T1000 (cell line): Measurements from ENCODE around the gene CCNG2.
"Not testable (repeated sequence)": the region's sequence is repeated elsewhere in the genome, so short reads cannot be mapped to it uniquely, and the experiment has no call there.

ENCODE experiments used
- DNase-seq: peaks from one replicate; lab custom pipeline; 2025; ENCODE audit warnings: mixed read lengths; lab: John Stamatoyannopoulos, UW

Gene CCNG2, protein sequence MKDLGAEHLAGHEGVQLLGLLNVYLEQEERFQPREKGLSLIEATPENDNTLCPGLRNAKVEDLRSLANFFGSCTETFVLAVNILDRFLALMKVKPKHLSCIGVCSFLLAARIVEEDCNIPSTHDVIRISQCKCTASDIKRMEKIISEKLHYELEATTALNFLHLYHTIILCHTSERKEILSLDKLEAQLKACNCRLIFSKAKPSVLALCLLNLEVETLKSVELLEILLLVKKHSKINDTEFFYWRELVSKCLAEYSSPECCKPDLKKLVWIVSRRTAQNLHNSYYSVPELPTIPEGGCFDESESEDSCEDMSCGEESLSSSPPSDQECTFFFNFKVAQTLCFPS

DNA sequence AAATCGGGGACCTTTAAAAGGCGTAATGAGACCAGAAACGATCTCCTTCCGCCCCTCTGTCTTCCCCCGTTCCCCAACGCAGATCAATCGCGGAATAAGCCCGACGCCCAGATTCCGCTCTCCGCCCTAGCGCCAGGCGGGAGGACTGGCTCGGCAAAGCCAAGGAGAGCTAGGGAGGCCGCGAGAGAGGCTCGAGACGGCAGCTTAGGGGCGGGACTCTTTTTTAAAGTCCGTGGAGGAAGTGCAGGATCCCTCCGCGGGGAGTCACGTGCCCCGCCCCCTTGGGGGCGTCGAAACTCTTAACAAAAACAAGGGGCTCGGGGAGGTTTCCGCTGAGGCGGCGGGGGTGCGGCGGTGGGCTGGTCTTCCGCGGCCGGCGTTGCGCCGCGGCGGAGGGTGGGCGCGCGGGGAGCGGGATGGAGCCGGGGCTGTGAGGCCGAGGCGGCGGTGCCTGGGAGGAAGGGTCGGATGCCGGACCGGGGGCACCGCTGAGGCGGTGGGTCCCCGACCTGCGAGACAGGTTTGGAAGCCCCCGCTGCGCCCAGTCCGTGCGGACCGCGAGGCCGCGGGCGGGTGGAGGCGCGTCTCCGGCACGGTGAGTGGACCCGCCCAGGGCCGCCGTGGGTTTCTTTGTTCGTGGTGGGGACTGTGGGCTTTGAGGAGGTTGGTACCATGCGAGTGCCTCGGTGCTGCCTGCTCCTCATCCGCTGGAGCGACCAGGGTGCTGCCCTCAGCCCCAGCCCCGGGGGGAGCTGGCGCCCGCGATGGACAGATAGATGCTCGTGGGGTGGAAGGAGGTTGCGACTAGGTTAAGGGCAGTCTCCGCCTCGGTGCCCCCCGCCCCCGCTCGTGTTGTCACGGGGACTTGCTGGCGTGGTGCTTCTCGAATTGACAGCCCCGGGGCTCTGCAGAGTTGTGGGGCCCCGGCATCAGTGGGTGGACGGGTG, at the start of gene CCNG2:
Gene CCNG2, plus strand, starts transcription at position 296 of the 947 bp plus-strand sequence. CDS start 1,326 bp downstream, outside the sequence.
- DNase-seq, result no peak

DNA sequence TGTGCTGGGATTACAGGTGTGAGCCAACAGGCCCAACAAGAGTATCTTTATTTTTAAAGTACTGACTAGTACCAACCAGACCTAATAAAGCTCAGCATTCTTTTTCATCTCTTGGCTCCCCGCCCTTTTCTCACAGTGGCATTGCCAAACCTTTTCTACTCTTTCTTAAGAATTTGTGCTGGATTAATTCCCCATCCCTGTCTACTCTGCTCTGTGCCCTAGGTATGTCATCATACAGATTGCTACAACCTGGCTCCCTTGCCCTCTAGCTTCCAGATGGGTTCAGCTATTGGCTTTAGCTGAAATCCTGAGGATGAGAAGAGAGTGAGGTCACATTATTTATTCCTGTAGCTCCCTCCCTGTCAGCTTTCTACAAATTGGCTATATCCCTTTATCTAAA, 46.3 kb upstream of the CCNG2 start:
- no peak for DNase-seq

DNA sequence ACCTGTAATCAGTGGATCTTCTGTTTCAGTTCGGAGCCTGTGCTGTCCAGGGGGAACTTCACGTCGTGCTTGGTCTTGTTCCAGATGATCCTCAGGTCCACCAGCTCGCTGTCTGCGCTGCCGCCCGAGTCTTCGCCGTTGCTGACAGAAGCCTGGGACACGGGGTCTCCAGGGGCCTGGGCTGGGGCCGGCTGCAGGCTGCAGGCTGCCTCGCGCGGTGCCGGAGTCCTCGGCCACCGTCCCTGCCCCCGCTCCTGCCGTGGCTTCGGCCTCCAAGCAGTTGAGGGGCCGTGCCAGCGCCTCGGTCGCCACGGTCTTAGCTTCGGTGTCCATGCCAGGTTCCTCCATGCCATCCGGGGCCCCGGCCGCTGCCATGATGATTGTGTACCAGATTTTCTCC, 43.9 kb upstream of the CCNG2 start:
- DNase-seq, result no peak

DNA sequence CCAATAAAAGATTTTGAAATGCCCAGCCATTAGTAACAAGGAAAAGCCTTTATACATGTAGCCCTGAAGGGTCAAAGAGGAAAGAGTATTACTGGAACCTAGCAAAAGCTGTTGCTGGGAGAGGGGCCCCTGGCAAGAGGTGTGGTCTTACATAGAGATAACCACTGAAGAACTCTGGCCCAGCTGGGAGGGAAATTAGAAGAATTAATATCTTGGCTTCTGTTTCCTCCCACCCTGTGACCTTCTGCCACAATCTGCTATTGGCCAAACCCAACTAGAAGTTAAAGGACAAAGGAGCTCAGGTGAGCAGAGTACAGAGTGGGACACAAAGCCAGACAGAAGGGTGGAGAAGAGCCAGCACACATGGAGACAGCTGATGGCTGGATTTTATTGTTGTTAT, 39.3 kb upstream of the CCNG2 start:
- DNase-seq, result no peak

DNA sequence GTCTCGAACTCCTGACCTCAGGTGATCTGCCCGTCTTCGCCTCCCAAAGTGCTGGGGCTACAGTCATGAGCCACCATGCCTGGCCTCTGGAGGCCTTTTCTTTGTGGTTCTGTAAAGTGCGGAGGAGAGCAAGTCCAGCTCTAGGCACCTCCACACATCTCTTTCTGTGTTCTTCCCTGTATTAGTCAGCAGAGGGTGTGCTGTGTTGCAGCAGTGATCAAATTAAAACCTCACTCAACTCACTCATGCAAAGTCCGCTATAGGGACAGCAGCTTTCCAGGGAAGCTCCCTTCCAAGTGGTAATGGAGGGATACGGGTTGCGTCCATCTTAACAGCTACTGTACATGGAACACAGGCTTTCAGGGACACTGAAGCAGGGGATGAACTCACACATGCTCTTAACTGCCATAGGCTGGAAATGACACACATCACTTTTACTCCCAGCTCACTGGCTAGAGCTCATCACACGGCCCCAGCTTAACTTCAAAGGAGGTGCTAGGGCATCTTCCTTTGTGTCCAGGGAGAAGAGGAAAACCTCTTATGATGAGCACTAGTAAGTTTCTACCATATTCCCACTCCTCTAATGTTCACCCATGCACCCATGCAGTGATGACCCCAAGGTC, 36.0 kb upstream of the CCNG2 start:
- DNase-seq, result no peak

DNA sequence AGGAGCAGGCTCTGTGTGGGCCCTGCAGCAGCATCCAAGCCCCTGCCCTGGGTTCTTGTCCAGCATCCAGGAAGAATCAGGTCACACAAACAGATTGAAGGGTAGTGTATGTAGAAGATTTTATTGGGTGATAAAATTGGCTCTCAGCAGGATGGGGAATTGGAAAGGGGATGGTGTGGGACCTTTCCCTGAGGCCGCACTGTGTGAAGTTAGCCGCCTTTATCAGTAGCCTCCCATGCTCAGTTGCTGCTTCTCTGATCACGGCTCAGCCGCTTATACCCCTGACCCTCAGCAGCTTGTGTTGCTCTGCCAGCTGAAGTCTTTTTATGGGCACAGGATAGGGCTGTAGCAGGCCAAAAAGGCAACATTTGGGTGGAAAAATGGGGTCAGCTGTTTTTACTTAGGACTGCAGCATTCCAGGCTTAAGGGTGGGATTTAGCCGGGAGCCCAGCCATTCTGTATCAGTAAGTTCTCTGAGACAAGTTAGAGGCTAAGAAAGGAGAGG, 35.2 kb upstream of the CCNG2 start:
- no peak for DNase-seq

DNA sequence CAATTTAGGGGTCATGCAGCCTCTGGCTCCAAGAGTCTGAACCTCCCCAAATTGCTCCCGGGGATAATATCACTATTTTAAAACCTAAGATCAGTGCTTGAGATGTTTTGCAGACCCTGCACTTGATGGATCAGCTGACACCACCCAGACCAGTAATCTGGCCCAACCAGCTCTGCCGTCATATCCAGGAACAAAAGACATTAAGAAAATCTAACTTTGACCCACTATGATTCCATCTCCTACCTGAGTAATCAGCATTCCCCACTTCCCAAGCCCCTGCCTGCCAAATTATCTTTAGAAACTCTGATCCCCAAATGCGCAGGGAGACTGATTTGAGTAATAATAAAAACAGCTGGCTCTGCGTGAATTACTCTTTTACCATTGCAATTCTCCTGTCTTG, 34.4 kb upstream of the CCNG2 start:
- no peak for DNase-seq

DNA sequence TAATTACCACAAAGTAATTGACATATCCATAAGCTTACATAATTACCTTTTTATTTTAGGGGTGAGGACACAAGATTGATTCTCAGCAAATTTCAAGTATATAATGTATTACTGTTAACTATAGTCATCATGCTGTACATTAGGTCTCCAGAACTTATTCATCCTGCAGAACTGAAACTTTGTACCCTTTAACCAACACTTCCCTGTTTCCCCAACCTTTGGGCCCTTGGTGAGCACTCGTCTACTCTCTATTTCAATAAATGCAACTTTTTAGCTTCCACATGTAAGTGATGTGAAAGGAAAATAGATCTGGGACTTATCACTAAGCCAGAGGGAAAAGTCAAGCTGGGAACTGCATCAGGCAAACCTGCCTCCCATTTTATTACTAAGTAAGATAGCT, 33.6 kb upstream of the CCNG2 start:
- no peak for DNase-seq

DNA sequence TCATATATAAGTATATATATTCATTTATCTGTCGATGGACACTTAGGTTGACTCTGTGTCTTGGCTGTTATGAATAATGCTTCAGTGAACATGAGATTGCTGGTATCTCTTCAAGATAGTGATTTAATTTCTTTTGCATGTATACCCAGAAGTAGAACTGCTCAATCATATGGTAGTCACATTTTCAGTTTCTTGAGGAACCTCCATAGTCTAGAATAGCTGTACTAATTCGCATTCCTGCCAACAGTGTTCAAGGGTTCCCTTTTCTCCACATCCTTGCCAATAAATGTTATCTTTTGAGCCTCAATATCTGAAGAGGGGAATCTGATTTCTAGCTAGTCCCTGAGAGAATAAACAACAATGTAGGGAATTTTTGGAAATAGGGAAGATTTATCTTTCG, 32.4 kb upstream of the CCNG2 start:
- DNase-seq, result no peak

DNA sequence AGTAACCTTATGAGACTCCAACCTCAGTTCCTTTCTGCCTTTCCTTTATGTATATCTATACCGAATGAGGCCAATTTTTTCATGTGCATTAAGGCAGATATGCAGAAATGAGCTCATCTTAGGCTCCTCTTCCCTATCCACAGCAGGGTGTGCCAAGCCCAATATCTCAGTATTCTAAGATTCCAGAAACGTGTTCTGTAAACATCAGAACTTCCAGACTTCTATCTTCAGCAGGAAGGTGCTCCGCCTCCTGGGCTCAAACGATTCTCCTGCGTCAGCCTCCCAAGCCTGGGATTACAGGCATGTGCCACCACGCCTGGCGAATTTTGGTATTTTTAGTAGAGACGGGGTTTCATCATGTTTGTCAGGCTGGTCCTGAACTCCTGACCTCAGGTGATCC, 31.0 kb upstream of the CCNG2 start:
- no peak for DNase-seq

DNA sequence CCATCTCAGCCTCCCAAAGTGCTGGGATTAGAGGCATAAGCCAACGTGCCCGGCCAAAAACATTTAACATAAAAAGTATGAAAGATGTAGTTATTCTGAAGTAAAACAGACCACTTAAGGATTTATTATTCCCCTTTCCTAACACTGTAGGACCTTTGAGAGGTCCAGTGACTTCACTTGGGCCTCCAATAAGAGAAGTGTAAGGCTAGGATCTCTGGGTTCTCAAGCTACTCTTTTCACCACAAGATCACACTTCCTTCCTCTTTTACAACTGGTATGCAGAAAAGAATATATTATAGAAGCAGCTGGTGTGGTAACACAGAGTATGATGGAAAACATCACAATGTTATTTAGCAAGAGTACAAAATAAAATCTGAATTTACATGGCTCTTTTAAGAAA, 30.2 kb upstream of the CCNG2 start:
- no peak for DNase-seq

DNA sequence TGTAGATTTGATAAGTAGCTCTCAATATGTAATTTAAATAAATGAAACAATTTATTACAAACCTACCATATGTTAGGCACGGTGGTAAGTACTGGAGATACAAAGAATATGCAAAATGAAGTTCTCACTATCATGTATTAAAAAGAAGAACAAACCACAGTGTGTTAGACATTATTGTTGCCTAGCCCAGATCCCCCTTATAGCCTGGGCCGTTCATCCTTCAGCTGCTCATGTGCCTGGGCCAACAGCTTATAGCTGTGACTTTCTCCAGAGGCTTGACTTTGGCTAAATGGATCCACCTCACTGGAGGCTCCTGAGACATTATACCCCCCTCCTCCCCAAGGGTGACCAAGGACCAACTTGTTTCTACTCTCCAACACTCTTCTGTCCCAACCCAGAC, 29.8 kb upstream of the CCNG2 start:
- no peak for DNase-seq

DNA sequence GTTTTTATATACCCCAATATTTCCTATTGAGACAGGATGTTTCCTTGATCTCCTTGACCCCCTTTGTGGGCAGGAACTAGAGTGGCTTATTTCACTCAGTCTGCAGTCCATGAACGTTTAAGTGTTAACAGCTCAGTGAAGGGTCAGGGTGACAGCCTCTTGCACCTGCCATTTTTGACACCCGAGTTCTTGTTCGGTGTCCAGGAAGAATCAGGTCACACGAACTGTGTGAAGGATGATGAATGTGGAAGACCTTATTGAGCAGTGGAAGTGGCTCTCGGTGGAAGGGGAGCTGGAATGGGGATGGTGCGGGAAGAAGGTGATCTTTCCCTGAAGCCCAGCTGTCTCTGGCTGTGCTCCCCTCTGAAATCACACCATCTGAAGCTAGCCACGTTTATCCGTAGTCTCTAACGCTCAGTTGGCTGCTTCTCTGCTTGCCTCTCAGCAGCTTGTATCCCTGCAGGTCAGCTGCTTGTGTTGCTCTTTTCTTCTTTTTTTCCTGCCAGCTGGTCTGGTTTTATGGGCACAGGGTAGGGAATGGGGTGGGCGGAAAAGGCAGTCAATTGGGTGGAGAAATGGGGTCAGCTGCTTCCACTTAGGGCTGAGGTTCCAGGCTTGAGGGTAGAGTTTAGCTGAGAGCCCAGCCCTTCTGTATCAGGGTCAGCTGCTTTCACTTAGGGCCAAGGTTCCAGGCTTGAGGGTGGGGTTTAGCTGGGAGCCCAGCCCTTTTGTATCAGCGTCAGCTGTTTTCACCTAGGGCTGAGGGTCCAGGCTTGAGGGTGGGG, 29.0 kb upstream of the CCNG2 start:
- no peak for DNase-seq

DNA sequence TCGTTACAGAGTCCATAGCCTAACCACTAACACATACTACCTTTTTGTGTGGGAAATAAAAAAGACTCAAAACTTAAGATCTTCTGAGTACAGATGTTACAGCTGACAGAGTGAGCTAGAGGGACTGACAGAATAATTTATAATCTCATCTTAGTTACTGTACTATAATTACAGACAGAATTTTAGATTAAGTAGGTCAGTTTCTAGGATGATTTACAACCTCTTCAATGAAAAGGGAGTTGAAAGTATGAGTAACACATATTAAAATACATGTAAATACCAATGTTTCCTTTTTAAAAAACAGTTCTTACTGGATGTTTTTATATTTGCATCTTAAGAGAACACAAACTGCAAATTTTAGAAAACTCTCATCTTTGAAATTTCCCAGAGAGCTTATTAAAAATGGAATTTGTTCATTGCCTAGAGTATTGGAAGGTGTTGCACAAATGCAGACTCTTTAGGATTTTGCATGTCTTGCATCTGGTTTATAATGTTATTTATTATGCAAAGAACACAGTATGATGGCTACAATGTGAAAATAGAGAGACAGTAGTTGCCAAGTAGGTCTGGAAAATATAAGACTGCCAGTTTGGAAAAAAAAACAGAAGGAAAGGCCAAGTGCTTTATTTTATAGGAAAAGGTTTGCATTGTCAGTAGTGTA, 24.2 kb upstream of the CCNG2 start:
- no peak for DNase-seq

DNA sequence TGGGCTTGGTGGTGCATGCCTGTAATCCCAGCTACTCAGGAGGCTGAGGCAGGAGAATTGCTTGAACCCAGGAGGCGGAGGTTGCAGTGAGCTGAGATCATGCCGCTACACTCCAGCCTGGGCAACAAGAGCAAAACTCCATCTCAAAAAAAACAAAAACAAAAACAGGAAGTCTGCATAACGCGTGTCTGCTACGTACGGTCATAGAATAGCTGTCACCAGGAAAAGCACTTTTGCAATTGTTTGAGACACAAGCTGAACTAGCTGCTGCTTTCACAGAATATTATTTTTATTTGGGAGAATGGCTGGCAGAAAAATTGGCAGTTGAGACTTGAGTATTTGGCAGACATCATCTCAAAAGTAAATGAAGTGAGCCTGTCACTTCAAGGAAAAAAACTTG, 19.6 kb upstream of the CCNG2 start:
- DNase-seq, result not testable (repeated sequence)

DNA sequence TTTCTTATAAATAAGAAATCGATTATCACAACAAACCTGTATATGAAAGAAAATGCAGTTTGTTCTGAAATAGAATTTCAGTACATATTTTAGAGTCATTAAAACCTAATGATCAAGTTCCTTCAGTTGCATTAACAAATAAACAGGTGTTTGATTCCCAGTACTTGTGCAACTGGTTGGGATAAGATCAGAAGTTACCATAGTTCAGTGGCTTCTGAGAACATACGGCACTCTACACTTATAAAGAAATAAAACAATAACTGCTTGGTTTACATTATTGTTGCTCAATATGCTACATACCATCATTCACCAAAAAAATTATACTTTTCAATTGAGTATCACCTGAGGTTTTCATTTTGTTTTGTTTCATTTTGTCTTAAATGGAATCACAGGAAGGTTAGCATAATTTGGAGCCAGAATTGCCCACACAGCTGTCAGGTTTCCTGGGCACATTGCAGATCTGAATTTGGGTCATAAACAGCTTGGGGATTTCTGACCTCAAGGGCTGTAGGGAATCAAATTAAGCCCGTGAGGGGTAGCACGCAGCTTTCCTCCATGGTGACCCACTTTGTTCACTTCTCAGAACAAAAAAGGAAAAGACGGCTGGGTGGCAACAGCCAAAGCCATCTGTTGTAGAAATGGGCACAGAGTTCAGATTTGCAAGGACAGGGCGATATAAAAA, 14.9 kb upstream of the CCNG2 start:
- DNase-seq, result no peak

DNA sequence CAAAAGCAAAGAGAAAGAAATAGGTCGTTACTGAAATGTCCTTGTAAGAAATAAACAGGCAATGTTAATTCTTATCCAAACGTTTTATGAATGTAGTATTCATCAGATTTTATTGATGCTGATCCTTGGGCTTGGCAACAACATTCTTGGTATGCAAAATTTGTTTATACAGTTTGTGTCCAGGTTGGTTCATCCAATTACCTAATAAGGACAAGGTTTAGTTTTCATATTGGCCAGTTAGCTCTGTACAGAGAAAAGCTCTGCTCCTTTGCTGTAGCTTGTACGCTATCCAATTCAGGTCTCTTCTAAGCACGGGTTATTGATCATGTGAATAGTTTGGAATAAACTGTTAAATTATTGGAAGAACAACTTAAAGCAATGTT, 14.4 kb upstream of the CCNG2 start:
- no peak for DNase-seq

DNA sequence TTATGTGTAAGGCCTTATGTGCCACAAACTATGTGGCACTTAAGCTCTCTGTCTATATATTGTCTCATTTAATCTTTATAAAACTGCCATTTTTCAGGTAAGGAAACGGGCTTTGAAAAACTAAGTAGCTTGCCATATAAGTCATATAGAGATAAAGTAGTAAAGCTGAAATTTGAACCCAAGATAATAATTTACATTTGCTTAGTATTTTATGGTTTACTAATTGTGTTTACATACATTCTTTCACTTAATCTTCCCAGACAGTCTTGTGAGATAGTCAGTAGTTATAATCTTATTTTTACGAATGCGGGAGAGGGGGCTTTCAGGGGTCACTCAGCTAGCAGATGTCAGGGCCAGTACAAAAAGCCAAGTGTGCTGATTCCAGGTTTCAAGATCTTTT, 13.9 kb upstream of the CCNG2 start:
- no peak for DNase-seq

DNA sequence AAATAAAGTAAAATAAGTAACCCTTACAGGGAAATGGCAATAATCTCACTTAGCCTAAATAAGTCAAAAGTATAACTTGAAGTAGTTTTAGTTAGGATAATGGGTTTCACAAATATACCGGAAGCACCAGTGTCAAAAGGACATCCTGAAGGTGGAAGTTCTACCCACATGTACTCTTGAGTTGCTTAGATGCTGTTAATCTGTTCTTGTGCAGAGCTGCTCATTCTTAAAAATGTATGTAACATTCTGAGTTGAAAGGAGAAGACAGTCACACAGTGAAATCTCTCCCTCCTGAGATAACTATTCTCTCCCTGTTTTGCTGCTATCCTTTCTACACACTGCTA, 11.2 kb upstream of the CCNG2 start:
- no peak for DNase-seq

DNA sequence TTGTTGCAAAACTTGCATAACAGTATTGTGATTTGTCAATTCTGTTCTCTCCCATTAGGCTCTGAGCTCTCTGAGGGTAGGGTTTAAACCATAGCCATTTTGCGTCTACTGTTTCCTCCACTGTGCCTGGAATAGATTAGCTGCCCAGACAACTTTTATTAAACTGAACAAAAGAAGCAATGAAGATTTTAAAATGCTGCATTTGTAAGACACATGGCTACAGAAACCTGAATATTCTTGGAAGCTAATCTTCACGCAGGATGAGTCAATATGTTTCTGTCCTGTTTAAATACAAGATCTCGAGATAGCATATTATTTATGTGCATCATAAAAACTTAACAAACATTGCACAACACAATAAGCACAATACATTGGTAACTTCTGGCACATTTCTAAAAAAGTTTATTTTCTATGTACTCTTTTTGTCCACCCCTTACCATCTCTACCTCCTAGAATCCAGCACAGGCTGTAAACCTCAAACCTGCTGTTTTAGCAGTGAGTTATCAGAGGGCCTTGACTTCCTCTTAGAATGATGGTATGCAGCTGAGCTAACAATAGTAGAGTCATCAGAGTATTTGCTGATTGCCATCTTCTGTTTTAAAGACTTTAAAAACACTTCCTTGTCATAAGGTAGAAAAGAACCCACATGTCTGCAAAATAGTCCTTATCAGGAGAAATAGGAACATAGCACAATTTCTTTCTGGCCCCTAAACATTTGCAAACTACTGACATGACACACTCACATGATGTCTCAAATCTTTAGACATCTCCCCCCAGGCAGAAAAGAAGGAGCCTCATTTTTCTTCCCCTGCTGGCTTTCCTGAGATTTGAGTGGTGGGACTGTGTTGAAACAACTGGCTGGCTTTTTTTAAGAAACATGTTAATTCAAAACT, 10.6 kb upstream of the CCNG2 start:
- DNase-seq, result no peak
